Superior temporal gyrus (tissue), 1 donor: Measurements from ENCODE around the gene CERS5.
"Not testable (repeated sequence)": the region's sequence is repeated elsewhere in the genome, so short reads cannot be mapped to it uniquely, and the experiment has no call there.

Experiments
- DNase-seq: peaks from one replicate; pipeline ENCODE4 v3.0.0-alpha.2; 2016; ENCODE audit errors: extremely low spot score

CERS5 gene

DNA sequence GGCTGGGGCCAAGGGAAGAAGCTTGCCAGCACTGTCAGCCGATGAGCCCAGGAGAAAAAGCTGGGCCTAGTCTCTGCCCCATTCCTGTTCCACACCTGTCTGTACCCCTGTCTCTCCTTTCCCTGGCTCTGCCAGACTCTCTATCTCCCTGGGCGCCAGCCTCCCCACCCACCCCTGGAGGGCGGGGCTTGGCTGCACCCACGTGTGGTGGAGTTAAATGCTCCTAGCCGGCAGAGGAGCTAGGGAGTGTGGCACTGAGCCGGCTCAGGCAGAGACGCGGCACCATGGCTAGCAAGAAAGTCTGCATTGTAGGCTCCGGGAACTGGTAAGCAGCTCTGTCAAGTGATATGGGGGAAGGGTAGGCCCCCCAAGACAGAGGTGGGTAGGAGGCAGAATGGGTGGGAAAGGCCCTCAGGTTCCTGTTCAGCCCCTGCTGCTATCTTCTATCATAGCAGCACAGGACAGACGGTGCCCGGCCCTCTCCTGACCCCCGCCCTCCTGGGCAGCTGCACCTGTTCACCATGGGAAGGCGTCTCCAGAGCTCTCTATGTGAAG is 63.3 kb downstream of the CERS5 start, which contains the start of gene GPD1:
Gene GPD1, plus strand, starts transcription at position 242 of the 555 bp plus-strand sequence. Its CDS starts 43 bp downstream, at position 285.
- peak; percentile 75 for DNase-seq

DNA sequence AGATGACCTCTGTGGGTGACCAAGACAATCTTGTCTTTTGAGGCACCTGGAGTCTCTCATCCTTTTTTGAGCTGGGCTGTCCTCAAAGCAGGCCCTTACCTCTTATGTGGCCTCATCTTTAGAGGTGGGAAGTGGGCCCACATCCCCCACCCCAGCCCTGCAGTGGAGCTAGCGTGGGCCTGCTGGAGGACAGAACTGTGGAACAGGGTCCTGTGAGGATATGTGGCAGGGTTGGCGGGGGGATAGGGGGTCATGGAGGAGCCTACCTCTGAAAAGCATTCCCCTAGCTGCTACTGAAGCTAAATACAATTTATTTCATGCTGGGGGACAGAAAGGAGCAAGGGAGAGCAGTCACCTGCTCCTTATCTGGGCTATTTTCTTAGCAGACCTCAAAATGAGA is 63.8 kb downstream of the CERS5 start:
- DNase-seq = no peak

DNA sequence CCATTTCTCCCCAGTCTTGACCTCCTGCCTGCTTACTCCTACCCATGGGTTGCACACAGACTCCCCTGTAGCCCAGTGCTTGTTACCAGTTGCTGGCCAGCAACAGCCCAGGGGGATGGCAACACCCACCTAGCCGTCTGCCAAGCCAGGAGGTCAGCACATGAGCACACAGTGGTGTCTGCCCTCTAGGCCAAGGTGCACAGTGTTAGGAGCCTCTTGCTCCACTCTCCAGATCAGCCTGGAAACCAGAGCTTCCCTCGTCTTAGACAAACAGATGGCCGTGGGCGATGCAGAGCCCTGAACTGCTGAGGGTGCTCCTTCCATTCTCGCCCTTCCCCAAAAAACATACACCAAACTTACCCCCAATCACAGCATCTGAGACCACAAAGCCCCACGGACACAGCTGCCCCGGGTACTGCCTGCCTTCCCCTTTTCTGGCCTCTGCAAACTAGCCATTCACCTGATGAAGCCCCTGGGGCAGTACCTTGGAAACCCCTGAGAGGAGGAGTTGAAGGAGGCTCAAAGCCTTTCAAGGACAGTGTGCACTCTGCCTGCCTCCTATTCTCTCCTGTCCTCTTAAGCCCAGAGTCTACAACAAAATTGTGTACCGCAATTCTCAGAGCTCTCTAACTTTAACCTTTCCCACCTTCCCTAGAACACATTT is 64.4 kb downstream of the CERS5 start:
- DNase-seq = no peak

DNA sequence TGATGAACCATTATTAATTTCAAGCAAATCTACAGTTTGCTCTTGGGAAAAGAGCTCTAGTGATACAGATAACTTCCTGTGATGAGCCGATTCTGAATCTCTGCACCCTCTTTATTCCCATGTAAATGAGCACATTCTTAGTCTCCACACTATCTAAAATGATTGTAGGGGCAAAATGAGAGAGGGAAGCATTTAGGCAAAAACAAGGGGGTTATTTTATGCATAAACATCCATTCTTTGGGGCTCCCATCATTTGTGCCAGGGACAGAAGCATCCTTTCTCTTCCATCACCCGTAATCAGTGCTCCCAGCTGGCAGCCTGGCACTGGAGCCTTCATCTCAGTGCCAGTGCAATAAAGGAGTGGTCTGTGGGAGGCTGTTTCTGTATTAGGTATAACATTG is 65.0 kb downstream of the CERS5 start:
- DNase-seq = peak; percentile 85

DNA sequence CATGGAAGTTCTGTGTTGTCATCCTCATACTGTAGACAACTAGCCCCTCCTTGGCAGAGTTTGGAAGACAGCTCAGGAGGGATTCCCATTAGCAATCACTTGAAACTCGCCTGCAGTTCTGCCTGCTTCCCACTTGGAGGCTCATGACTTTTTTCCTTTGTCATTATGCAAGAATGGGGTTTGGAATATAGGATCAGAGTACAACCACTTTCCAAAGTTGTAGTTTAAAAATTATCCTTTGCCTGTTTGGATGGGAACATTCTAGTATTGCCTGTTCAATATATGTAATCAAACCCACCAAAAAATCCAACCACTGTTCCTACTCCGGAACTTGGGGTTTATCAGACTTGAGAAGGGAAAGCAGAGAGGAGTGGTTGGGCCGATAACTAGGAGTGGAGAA is 65.5 kb downstream of the CERS5 start:
- DNase-seq = peak; percentile 79

DNA sequence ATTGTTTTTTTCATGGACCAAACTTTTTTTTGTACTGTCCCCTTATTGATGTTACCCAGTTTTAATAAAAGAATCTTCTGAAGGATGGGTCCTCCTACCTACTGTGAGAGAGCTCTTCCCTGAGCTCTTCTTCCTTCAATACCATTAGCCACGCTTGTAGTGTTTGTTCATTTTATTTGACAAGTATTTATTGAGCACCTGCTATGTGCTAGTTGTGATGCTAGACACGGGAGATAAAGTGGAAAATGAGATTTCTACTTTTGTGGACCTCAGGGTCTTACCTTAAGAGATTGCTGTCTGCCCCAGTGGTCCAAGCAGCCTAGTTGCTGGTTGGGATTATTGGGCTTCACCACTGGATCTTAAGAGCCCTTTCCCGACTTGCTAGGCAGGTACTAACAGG is 66.6 kb downstream of the CERS5 start:
- no peak for DNase-seq

DNA sequence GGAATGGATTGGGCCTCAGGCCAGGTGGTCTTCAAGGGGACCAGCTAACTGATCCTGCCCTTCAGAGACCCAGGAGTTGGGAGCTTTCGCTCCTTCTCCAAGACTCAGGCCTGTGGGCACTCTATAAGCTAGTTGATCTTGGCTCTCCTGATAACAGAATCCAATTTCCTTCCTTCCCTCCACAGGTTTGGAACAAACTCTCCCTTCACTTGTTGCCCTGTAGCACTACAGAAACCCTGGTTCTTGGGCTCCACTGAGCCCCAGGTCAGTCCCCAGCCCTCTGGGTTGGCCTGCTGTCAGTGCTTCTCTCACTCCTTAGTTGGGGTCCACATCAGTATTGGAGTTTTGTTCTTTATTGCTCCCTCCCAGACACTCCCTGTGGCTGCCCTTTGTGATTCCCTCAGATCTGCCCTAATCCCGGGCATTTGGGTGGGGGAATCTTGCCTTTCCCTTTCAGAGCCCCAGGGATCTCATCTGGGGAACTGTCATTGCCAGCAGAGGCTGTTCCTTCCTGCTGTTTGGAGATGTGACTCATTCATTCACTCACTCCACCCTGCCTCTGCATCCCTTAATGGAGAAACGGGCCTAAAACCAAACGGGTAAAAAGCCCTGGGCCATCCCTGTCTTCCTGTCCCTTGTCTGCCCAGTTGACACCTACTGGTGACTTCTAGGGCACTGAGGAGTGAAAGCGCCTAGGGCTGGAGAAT is 67.7 kb downstream of the CERS5 start:
- no peak for DNase-seq

DNA sequence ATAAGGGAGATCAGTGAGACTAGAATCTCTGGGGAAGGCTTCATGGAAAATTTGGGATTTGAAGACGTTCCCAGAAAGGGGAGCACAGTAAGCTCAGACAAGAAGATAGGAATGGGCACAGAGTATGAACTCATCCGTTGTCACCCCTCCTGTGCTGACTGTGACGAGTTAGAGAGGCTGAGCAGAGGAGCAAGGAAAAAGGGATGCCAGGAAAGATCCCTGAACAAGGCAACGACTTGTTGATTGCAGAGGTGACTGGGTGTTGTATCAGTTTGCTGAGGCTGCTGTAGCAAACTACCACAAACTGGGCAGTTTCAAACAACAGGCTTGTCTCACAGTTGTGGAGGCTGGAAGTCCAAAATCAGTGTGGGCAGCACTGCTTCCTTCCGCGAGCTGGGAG is 69.2 kb downstream of the CERS5 start:
- DNase-seq = no peak

DNA sequence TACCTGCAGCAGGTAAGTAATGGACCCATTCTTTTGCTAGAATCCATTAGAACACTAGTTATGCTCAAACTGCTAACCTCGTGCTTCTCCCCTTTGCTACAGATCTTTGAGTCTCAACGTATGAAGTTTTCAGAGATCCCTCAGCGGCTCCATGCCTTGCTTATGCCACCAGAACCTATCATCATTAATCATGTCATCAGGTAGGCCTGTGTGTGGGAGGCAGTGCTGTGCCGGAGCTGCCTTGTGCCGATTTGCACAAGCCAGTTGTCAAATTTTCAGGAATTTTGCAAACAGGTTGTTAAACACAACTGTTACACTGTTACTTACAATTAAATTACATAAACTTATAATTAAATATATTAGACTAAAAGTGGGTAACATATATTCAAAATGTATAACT is 76.8 kb downstream of the CERS5 start:
- DNase-seq = no peak

DNA sequence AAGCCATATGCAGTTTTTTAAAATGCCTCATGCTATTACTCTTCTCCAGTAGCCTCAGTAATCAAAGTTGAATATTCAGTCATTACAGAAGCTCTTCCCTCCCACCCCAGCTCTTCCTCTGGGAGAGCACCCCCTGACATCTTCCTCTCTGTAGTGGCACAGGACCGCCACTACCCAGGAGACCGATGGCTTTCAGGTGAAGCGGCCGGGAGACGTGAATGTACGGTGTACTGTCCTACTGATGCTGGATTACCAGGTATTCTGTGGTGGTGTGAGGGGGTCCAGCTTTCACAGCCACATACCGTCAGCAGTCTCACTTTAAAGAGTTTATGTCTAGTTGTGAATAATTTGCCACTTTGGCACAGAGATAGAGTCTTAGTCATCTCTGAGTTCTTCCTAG is 77.4 kb downstream of the CERS5 start:
- no peak for DNase-seq

DNA sequence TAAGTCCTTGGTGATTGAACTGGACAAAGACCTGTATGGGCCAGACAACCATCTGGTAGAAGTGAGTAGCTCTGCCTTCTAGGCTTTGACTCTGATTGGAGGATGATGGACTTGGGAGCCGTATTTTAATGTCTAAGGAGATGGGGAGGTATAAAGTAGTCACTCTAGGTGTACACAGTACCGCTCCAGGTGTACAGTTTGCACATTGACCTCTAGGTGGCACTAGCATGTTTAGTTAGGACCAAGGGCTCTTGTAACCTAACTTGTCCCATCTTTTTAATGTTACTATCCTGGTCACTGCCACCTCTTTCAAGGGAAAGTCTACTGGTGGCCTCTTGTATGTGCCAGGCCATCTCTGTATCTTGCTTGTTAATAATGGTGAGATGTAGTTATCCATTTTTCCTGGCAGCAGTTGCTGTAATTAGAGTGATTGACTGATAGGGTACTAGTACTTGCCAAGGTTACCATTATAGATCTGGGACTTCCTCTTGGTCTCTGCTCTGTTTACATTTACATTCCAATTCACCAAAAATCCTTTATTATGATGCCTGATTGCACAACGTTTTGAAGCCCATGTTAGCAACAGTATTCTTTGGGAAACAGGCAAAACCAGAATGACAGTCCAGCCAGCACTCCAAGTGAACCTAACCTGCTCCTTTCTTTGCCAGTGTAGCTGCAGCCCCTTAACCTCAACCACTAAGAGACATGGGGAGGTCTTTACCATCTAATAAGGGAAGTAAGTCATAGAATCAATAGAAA is 78.4 kb downstream of the CERS5 start:
- DNase-seq = peak; percentile 86

DNA sequence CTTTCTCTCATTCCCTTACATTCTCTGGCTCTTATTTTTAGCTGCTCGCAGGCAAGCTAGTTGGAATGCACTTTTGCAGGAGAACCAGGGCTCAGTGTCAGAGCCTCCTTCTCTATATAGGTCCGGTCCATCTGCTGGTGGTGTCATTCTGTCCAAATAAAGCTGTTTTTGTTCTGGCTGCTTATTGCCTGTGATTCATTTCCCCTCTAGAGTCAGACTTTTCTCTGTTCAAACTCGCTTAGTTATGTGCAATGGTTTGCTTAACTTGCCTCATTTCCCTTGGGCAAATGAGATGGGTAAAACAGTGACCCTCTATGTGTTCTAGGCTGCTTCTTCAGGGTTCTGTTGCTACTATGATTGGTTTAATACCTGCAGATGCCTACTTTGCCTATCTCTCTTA is 79.2 kb downstream of the CERS5 start:
- no peak for DNase-seq

DNA sequence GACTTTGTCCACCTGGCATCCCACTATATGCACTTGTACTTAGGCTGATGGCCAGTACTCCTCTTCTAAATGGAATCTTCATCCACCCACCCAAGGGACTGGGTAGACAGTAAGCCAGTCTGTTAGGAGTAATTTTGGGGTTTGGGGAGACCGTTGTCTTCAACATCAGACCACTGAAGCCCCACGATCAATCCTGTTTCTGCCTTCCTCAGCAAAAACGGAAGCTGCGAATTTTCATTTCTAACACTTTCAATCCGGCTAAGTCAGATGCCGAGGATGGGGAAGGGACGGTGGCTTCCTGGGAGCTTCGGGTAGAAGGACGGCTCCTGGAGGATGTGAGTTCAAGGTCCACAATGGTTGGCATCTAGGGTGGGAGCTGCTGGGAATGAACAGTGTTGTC is 80.0 kb downstream of the CERS5 start:
- DNase-seq = no peak

DNA sequence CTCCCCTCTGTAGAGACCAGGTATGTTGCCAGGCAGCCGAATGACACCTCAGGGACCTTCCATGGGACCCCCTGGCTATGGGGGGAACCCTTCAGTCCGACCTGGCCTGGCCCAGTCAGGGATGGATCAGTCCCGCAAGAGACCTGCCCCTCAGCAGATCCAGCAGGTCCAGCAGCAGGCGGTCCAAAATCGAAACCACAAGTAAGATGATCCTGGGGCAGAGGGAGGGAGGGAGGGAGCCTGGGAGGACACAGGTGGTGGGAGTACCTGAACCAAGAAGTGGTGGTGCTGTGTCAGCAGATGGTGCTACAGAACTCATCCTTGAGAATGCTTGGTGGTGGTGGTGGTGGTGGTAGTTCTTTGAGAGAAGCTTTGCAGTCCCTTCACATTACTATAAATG is 81.0 kb downstream of the CERS5 start:
- no peak for DNase-seq

DNA sequence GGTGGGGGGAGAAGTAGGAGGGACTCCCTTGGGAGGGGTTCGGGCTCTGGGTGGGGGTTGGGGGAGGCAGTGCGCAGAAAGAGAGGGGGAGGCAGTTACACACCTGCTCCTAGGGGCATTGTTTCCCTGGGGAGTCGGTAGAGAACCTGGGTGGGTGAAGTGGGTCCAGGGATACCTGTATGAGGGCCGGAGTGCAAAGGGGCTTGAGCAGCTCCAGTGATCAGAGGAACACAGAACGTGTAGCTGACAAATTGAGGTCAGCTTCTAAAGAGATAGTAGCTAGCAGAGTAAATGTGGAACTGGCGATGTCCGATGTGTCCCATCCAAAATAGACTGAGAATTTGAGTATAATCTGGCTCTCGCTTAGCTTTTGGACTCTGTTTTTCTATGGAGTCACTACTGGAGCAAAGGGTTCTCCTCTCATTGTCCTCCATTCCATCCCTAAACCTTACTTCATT is 81.5 kb downstream of the CERS5 start:
- no peak for DNase-seq

DNA sequence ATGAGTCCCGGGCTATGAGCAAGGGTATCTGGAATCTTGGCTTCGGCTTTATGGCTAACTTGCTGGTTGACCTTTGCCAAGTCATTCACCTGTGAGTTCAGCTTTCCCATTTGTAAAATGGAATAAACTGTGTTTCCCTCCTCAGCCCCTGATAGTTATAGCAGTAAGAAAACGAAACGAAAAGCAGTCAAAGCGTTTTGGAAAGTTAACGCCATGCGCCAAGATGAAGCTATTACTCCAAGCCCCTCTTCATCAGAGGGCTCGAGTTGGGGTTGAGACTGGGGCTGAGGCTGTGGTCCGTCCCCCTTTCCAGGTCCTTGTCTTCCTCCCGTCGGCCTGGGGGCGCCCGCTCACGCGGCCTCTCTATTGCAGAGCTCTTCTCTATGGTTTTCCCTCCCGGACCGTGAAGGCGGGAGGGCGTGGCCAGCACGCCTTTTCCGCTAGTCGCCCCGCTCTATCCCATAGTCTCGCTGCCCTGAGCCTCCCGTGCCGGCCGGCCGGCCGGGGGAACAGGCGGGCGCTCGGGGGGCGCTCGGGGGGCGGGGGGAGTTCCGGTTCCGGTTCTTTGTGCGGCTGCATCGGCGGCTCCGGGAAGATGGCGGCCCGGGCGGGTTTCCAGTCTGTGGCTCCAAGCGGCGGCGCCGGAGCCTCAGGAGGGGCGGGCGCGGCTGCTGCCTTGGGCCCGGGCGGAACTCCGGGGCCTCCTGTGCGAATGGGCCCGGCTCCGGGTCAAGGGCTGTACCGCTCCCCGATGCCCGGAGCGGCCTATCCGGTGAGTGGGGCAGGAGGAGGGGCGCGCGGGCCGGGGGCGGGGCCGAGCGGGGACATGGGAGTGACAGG is 82.2 kb downstream of the CERS5 start, which contains the start of gene SMARCD1:
Gene SMARCD1, plus strand, starts transcription at position 568 of the 840 bp plus-strand sequence. Its CDS starts 28 bp downstream, at position 596.
- peak; percentile 95 for DNase-seq

DNA sequence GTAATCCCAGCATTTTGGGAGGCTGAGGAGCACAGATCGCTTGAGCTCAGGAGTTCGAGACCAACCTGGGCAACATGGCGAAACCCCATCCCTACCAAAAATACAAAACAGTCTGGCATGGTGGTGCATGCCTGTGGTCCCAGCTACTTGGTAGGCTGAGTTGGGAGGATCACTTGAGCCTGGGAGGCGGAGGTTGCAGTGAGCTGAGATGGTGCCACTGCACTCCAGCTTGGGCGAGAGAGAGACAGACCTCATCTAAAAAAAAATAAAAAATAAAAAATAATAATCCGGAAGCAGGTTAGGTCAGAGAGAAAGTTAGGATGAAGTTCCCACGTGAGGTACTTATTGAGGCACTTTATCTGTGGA is 82.8 kb downstream of the CERS5 start:
- DNase-seq = not testable (repeated sequence)

DNA sequence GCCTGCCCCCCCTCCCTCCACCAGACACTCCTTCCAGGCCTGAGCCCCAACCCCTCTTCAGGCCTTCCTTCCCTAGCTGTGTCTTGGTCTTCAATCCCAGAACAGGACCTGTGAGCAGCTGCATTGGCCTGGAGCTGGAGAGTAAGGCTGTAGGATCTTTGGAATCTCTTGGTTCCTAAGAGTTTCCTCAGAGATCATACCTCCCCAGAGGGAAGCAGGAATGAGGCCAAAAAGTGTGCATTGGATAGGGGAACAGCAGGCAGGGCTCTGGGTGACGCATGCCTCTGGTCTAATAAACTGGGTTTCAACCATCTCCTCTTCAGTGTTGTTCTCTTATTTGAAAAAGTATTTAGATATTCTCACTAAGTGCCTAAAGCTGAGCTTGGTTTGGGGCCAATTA is 83.9 kb downstream of the CERS5 start:
- no peak for DNase-seq

DNA sequence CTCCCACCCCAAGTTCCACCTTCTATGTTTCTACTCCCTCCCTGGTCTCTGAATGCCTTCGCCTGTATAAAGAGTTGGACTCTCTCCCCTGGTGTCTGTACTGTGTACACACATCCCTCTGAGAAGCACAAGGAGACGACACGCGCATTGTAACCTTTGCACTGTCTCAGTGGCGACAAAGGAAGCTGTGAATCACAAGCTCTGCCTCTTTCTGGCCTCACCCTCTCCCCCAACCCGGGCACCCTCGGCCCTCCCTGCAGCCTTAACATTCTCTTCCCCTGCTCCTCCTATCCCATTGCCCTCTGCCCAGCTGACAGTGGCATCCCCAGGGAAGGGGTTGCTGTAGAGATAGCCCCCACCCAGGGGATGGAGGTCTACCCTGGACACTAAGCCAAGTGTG is 84.5 kb downstream of the CERS5 start:
- DNase-seq = no peak

DNA sequence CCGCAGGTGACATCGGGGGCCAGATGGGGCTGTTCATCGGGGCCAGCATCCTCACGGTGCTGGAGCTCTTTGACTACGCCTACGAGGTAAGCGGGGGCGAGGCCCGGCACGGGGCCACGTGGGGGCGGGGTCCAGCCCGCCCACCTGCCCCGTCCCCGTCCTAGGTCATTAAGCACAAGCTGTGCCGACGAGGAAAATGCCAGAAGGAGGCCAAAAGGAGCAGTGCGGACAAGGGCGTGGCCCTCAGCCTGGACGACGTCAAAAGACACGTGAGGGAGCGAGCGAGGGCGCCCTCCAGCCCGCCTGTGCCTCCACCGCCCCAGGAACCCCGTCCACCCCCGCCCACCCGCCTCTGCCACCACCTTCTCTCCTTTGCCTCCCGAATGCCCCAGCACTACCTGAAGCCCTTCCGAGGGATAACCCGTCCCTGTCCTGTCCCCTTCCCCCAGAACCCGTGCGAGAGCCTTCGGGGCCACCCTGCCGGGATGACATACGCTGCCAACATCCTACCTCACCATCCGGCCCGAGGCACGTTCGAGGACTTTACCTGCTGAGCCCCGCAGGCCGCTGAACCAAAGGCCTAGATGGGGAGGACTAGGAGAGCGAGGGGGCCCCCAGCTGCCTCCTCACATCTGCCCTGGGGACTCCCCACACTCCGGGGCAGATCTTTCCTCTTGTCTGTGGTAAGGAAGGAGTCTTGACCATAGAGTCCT is 85.9 kb downstream of the CERS5 start:
- no peak for DNase-seq

DNA sequence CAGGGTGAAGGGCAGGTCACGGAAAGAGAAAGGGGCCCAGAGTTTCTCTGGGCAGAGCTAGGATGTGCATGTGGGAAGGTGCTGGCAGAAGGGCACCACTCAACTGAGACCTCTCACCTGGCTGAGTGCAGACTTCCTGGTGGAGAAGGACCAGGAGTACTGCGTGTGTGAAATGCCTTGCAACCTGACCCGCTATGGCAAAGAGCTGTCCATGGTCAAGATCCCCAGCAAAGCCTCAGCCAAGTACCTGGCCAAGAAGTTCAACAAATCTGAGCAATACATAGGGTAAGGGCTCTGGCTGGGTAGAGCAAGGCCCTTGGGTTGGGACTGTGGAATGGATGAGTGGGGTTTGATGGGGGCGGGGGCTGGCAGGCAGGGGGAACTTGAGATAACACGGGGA is 87.4 kb downstream of the CERS5 start:
- DNase-seq = no peak
